ENCODE data around the gene LYZL1.

DNA sequence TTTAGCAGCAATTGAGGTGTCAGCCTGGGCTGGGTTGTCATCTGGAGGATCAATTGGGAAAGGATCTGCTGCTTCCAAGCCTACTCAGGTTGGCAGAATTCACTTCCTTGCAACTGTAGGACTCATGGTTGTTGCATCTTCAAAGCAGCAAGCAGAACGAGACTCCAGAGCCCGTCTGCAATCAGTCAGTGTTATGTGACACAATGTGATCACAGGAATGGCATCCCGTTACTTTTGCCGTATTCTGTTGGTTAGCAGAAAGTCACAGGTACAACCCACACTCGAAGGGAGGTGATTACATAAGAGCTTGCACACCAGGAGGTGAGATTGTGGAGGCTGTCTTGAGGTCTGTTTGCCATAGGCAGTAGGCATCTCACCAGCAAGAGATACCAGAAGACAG is 15.4 kb upstream of the LYZL1 start:
- TF ChIP-seq, protein P1, sequence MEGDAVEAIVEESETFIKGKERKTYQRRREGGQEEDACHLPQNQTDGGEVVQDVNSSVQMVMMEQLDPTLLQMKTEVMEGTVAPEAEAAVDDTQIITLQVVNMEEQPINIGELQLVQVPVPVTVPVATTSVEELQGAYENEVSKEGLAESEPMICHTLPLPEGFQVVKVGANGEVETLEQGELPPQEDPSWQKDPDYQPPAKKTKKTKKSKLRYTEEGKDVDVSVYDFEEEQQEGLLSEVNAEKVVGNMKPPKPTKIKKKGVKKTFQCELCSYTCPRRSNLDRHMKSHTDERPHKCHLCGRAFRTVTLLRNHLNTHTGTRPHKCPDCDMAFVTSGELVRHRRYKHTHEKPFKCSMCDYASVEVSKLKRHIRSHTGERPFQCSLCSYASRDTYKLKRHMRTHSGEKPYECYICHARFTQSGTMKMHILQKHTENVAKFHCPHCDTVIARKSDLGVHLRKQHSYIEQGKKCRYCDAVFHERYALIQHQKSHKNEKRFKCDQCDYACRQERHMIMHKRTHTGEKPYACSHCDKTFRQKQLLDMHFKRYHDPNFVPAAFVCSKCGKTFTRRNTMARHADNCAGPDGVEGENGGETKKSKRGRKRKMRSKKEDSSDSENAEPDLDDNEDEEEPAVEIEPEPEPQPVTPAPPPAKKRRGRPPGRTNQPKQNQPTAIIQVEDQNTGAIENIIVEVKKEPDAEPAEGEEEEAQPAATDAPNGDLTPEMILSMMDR (IDR thresholded peaks at IDR 0.05): no peak
- no peak for TF ChIP-seq EZH2 (IDR thresholded peaks at IDR 0.05; ENCODE audit: borderline replicate concordance, insufficient read depth, low read depth, low read length, poor library complexity, severe bottlenecking)

Data from B cell (primary cell).